Measurements from ENCODE around the gene ARHGAP6. TPM values are rescaled to one million over a fixed set of nuclear protein-coding genes. Genes with fewer than 3 reads are reported as not detected.
A peak's percentile ranks its signal among the peaks of the same experiment; 100 is the strongest.

ARHGAP6 gene
- total and polyA plus RNA-seq, 8 donors, result 2.2 to 26.4 (median 8.7) TPM

DNA sequence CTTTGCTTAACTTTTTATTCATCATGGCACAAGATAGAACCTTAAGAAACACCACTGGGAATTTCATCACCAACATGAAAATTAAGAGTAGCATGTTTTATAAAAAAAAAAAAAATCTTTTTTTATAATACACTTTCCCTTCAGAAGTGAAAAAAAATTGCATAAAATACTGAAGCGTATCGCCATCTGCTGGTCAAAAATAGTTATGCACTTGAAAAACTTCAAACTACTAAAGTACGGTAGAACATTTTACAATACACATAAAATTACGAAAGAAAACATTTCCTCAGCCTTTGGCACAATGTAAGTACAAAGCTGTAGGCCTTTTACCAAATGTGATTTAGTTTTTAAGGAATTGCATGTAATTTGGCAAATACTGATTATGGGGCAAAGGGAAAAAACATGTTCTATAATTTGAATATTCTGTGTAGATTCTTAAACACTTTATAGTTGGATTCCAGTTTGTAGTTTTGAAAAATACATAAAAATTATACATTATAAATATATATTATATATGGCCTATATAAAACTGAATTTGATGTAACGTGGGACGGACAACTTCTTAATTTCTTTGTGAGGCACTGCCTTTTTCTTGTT lies 528.1 kb downstream of the ARHGAP6 start:
- peak in 1 of 2 donors; percentile 66 for DNase-seq
- intact Hi-C loops (cut with DNase I; ENCODE audit: low total_unique reads), result loop anchor here (10.0 kb wide), 1 partner anchor 943 kb away; no protein-coding TSS in a partner anchor
- no peaks in the 10 kb centered on the region for H3K36me3 ChIP-seq
- no peak overlapping the region for H3K27ac ChIP-seq
- no peak overlapping the region for H3K4me3 ChIP-seq
- peaks cover 0 to 5% (median 0%) of the 10 kb centered on the region in 4 donors for H3K4me1 ChIP-seq
- no peaks in the 10 kb centered on the region for H3K9me3 ChIP-seq
- peaks cover 0 to 8% (median 0%) of the 10 kb centered on the region in 3 donors for H3K27me3 ChIP-seq
- TF ChIP-seq POLR2AphosphoS5 (IDR thresholded peaks at IDR 0.05), result no peak
- TF ChIP-seq POLR2A (IDR thresholded peaks at IDR 0.05), result no peak
- TF ChIP-seq, protein P1, sequence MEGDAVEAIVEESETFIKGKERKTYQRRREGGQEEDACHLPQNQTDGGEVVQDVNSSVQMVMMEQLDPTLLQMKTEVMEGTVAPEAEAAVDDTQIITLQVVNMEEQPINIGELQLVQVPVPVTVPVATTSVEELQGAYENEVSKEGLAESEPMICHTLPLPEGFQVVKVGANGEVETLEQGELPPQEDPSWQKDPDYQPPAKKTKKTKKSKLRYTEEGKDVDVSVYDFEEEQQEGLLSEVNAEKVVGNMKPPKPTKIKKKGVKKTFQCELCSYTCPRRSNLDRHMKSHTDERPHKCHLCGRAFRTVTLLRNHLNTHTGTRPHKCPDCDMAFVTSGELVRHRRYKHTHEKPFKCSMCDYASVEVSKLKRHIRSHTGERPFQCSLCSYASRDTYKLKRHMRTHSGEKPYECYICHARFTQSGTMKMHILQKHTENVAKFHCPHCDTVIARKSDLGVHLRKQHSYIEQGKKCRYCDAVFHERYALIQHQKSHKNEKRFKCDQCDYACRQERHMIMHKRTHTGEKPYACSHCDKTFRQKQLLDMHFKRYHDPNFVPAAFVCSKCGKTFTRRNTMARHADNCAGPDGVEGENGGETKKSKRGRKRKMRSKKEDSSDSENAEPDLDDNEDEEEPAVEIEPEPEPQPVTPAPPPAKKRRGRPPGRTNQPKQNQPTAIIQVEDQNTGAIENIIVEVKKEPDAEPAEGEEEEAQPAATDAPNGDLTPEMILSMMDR (IDR thresholded peaks at IDR 0.05), result peak in 4 of 7 experiments; percentile 47 to 72 (median 53)
- no peak for TF ChIP-seq EP300 (IDR thresholded peaks at IDR 0.05)
- WGBS, 5 donors, result 27 to 36% (median 30%) methylated on average over 6 of the region's 6 CpGs

DNA sequence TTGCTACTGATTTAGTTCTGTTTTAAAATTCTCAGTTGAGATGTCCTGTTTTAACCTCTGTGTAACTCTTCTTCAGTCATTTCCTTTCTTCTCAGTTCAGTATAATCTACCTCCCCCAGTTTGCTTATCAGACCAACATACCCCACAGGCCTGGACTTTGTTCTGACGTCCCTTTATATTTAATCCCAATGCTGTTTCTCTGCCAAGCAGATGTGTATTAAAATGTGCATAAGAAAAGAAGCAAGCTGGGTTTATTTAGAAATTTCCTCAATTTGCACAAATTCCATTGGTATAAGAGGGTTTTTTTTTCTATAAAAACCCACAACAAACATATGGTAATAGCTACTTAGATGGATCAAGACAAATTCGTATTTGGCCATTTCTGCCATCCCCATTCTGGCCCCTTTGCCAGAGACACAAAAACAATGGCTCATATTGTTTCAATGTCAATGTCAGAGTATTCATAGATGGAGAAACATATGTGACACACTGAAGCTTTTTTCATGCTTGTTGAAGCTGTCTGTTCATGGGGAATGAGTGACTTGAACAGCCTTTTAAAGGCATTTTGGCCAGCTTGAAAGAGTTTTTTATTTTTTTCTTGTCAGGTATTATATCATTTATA lies 530.0 kb downstream of the ARHGAP6 start:
- Histone ChIP-seq H3K9me3 (no peaks in the 10 kb centered on the region), H3K27me3 (peaks cover 0 to 8% (median 0%) of the 10 kb centered on the region in 3 donors), H3K4me1 (peaks cover 0 to 5% (median 0%) of the 10 kb centered on the region in 4 donors), H3K27ac (no peak overlapping the region), H3K4me3 (no peak overlapping the region), H3K36me3 (no peaks in the 10 kb centered on the region)
- intact Hi-C loops (cut with DNase I; ENCODE audit: low total_unique reads), result loop anchor here (10.0 kb wide), 1 partner anchor 941 kb away; no protein-coding TSS in a partner anchor
- TF ChIP-seq, protein P1 (IDR thresholded peaks at IDR 0.05), result no peak
- no peak for TF ChIP-seq POLR2A (IDR thresholded peaks at IDR 0.05)
- TF ChIP-seq EP300 (IDR thresholded peaks at IDR 0.05), result no peak
- TF ChIP-seq POLR2AphosphoS5 (IDR thresholded peaks at IDR 0.05), result no peak
- DNase-seq, result no peak
- 30 to 35% (median 33%) methylated on average over 2 of the region's 2 CpGs for WGBS, 5 donors

DNA sequence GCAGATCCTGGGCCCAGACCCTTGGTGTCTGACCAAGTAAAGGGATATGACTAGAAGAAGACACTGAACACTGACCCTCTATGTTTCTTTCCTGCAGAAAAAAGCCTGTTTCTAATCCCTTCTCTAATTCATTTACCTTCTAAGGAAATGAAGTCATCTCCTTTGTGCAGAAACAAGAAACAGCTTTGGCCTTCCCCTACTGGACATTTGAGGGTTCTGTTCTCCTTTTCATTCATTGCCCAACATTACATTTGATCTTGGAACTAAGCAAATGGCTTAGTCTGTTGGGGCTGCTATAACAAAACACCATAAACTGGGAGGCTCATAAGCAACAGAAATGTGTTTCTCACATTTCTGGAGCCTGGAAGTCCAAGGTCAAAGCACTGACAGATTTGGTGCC lies 534.6 kb downstream of the ARHGAP6 start:
- H3K27ac ChIP-seq, result no peak overlapping the region
- intact Hi-C loops (cut with DNase I; ENCODE audit: low total_unique reads), result loop anchor here (10.0 kb wide), 1 partner anchor 936 kb away; no protein-coding TSS in a partner anchor
- no peaks in the 10 kb centered on the region for H3K27me3 ChIP-seq
- H3K4me1 ChIP-seq, result no peaks in the 10 kb centered on the region
- no peaks in the 10 kb centered on the region for H3K36me3 ChIP-seq
- no peak for DNase-seq
- TF ChIP-seq EP300 (IDR thresholded peaks at IDR 0.05), result no peak
- no peak for TF ChIP-seq POLR2A (IDR thresholded peaks at IDR 0.05)
- no peak for TF ChIP-seq POLR2AphosphoS5 (IDR thresholded peaks at IDR 0.05)
- TF ChIP-seq, protein P1 (IDR thresholded peaks at IDR 0.05), result no peak
- no peak overlapping the region for H3K4me3 ChIP-seq
- peaks cover 0 to 8% (median 0%) of the 10 kb centered on the region in 4 donors for H3K9me3 ChIP-seq

DNA sequence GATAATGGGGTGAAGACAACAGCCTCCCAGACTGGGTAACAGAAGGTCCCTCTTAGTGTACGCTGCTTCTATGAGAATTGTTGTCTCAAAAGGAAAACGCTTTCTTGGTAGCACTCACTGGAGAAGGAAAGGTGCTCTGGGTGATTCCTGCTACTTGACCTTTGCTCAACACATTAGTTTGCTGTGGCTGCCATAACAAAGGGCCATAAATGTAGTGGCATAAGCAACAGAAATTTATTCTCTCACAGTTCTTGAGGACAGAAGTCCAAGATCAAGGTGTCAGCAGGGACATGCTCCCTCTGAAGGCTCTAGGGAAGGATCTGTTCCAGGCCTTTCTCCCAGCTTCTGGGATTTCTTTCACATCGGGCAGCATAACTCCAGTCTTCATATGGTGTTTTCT lies 535.6 kb downstream of the ARHGAP6 start:
- Histone ChIP-seq H3K27ac (no peak overlapping the region), H3K36me3 (no peaks in the 10 kb centered on the region), H3K4me1 (no peaks in the 10 kb centered on the region), H3K27me3 (no peaks in the 10 kb centered on the region), H3K9me3 (peaks cover 0 to 8% (median 0%) of the 10 kb centered on the region in 4 donors), H3K4me3 (no peak overlapping the region)
- intact Hi-C loops (cut with DNase I; ENCODE audit: low total_unique reads), result loop anchor here (10.0 kb wide), 1 partner anchor 935 kb away; no protein-coding TSS in a partner anchor
- 74 to 88% (median 80%) methylated on average over 2 to 3 of the region's 3 CpGs for WGBS, 5 donors
- TF ChIP-seq POLR2AphosphoS5 (IDR thresholded peaks at IDR 0.05), result no peak
- TF ChIP-seq, protein P1 (IDR thresholded peaks at IDR 0.05), result no peak
- TF ChIP-seq EP300 (IDR thresholded peaks at IDR 0.05), result no peak
- no peak for TF ChIP-seq POLR2A (IDR thresholded peaks at IDR 0.05)
- DNase-seq, result no peak
